ENCODE measurements around the gene SPINK8. TPM values are rescaled to one million over a fixed set of nuclear protein-coding genes. Genes with fewer than 3 reads are reported as not detected.

The SPINK8 gene
- total RNA-seq, 4 donors from 2014 or later = not detected

- no peaks in the 10 kb centered on the region for H3K27me3 ChIP-seq
- H3K36me3 ChIP-seq = peaks cover 19 to 55% (median 38%) of the 10 kb centered on the region in 4 donors
- no peaks in the 10 kb centered on the region for H3K4me1 ChIP-seq
- no peak overlapping the region for H3K27ac ChIP-seq (replicated peaks in 1 of 4)
- no peak for DNase-seq (ENCODE audit: extremely low spot score)
- no peaks in the 10 kb centered on the region for H3K9me3 ChIP-seq
- TF ChIP-seq CTCF (IDR thresholded peaks at IDR 0.05) (no peak), EP300 (IDR thresholded peaks at IDR 0.05) (no peak)
- intact Hi-C loops (cut with DNase I) = no loop called here
- H3K4me3 ChIP-seq = no peak overlapping the region
- 100% methylated on average over 1 of the region's 1 CpG for WGBS
Measured at GRCh38 chr3:48289659-48290058, 43.8 kb downstream of the SPINK8 start.

GRCh38 chr3:48287034-48287433, 46.4 kb downstream of the SPINK8 start:
- H3K36me3 ChIP-seq = peaks cover 0 to 29% (median 14%) of the 10 kb centered on the region in 4 donors
- H3K4me3 ChIP-seq = no peak overlapping the region
- TF ChIP-seq POLR2A (IDR thresholded peaks at IDR 0.05; ENCODE audit: low read depth) (no peak), CTCF (IDR thresholded peaks at IDR 0.05) (no peak), EP300 (IDR thresholded peaks at IDR 0.05) (no peak), POLR2AphosphoS5 (IDR thresholded peaks at IDR 0.05) (no peak)
- no peaks in the 10 kb centered on the region for H3K27me3 ChIP-seq
- intact Hi-C loops (cut with DNase I) = no loop called here
- H3K27ac ChIP-seq (replicated peaks in 1 of 4) = no peak overlapping the region
- no peaks in the 10 kb centered on the region for H3K9me3 ChIP-seq
- no peaks in the 10 kb centered on the region for H3K4me1 ChIP-seq
- DNase-seq (ENCODE audit: extremely low spot score) = no peak

GRCh38 chr3:48286308-48286707, 47.2 kb downstream of the SPINK8 start:
- no peak overlapping the region for H3K4me3 ChIP-seq
- no peaks in the 10 kb centered on the region for H3K4me1 ChIP-seq
- peaks cover 0 to 22% (median 11%) of the 10 kb centered on the region in 4 donors for H3K36me3 ChIP-seq
- no peak overlapping the region for H3K27ac ChIP-seq (replicated peaks in 1 of 4)
- 76% methylated on average over 3 of the region's 3 CpGs for WGBS
- intact Hi-C loops (cut with DNase I) = no loop called here
- TF ChIP-seq POLR2A (IDR thresholded peaks at IDR 0.05; ENCODE audit: low read depth) (no peak), CTCF (IDR thresholded peaks at IDR 0.05) (no peak), POLR2AphosphoS5 (IDR thresholded peaks at IDR 0.05) (no peak)
- H3K27me3 ChIP-seq = no peaks in the 10 kb centered on the region
- no peak for DNase-seq (ENCODE audit: extremely low spot score)
- no peaks in the 10 kb centered on the region for H3K9me3 ChIP-seq

GRCh38 chr3:48285675-48286074, 47.8 kb downstream of the SPINK8 start:
- H3K36me3 ChIP-seq = peaks cover 0 to 19% (median 8%) of the 10 kb centered on the region in 4 donors
- no peaks in the 10 kb centered on the region for H3K9me3 ChIP-seq
- 85% methylated on average over 1 of the region's 1 CpG for WGBS
- H3K27me3 ChIP-seq = no peaks in the 10 kb centered on the region
- TF ChIP-seq CTCF (IDR thresholded peaks at IDR 0.05) (no peak), POLR2AphosphoS5 (IDR thresholded peaks at IDR 0.05) (no peak), POLR2A (IDR thresholded peaks at IDR 0.05; ENCODE audit: low read depth) (no peak), EP300 (IDR thresholded peaks at IDR 0.05) (no peak)
- H3K4me3 ChIP-seq = no peak overlapping the region
- no peak for DNase-seq (ENCODE audit: extremely low spot score)
- intact Hi-C loops (cut with DNase I) = no loop called here
- no peaks in the 10 kb centered on the region for H3K4me1 ChIP-seq
- no peak overlapping the region for H3K27ac ChIP-seq (replicated peaks in 1 of 4)

- Histone ChIP-seq H3K27me3 (no peaks in the 10 kb centered on the region), H3K4me3 (no peak overlapping the region), H3K4me1 (no peaks in the 10 kb centered on the region), H3K36me3 (peaks cover 0 to 16% (median 6%) of the 10 kb centered on the region in 4 donors), H3K27ac (replicated peaks in 1 of 4) (no peak overlapping the region), H3K9me3 (no peaks in the 10 kb centered on the region)
- intact Hi-C loops (cut with DNase I) = no loop called here
- 100% methylated on average over 1 of the region's 1 CpG for WGBS
- DNase-seq (ENCODE audit: extremely low spot score) = no peak
- no peak for TF ChIP-seq CTCF (IDR thresholded peaks at IDR 0.05)
- TF ChIP-seq POLR2AphosphoS5 (IDR thresholded peaks at IDR 0.05) = no peak
- no peak for TF ChIP-seq EP300 (IDR thresholded peaks at IDR 0.05)
- no peak for TF ChIP-seq POLR2A (IDR thresholded peaks at IDR 0.05; ENCODE audit: low read depth)
Measured at GRCh38 chr3:48285132-48285531, 48.3 kb downstream of the SPINK8 start.

All from esophagus muscularis mucosa (tissue), 4 donors.